Hepatocyte (in vitro differentiated cells): Measurements from ENCODE around the gene RELT.

ENCODE experiments used
- CTCF ChIP-seq: fragments of 200-600 bp; sonication (generic); IDR thresholded peaks from 2 replicates; pipeline ENCODE4 v1.5.1; 2016; ENCODE audit warnings: antibody characterized with exemption, mild to moderate bottlenecking; ENCODE audit not compliant: poor library complexity
- EZH2 ChIP-seq: fragments of 200-600 bp; sonication (generic); IDR thresholded peaks from 2 replicates; pipeline ENCODE4 v1.6.1; 2016; ENCODE audit warnings: antibody characterized with exemption, mild to moderate bottlenecking, borderline replicate concordance
- EZH2phosphoT487 ChIP-seq: fragments of 200-600 bp; sonication (generic); IDR thresholded peaks from one replicate; pipeline ENCODE4 v1.6.1; 2018; ENCODE audit warnings: antibody characterized with exemption, mild to moderate bottlenecking, low read depth, moderate library complexity; ENCODE audit not compliant: unreplicated experiment, severe bottlenecking

- TF ChIP-seq CTCF (no peak), EZH2 (no peak), EZH2phosphoT487 (no peak)
Measured at GRCh38 chr11:73372375-73372993, 3.7 kb upstream of the RELT start.
